RWPE1 (cell line): ENCODE measurements around the gene GALNTL6.

ENCODE experiments used
- CTCF ChIA-PET: fragments of 350-600 bp; sonication (Branson Sonifier 250); formaldehyde crosslinking; extraction: SDS; loops from one replicate; lab custom pipeline; 2021; lab: Yijun Ruan, JAX
- POLR2A ChIA-PET: fragments of 400-600 bp; formaldehyde crosslinking; extraction: SDS; loops from one replicate; lab custom pipeline; 2020; ENCODE audit warnings: antibody characterized with exemption; ENCODE audit not compliant: low non-redundant PET; lab: Yijun Ruan, JAX
- DNase-seq: peaks from one replicate; pipeline ENCODE4 v3.0.0; 2012; ENCODE audit warnings: low spot score
- H3K27ac ChIP-seq: fragments of 450-650 bp; 2 replicates; pipeline ENCODE4 v1.5.1; 2017
- CTCF ChIP-seq: fragments of 450-650 bp; conservative IDR thresholded peaks from 2 replicates; pipeline ENCODE4 v1.5.1; 2017; ENCODE audit warnings: low read depth, mild to moderate bottlenecking

GALNTL6 gene

DNA sequence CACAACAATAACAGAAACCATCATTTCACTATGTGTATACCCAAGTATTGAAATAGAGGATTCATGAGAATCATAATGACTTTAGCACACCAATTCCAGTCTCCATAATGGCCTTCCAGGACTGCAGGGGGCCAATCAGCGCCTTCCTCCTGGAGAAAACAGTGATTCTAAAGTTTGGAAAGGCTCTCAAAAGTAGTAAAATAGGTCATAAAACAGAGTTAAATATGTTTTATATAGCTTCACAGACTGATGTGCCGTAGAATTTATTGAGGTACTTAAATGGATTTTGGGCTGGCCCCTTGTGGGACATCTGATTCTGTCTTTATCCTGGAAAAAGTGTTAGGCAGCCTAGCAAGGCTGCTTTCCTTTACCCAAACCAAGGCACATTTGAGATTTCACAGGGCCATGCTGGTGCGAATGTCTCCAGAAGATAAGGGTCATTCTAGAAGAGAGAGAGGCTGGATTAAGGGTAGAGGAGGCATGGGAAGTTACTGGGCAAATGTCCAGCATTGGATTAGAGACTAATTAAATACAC is 543.9 kb downstream of the GALNTL6 start:
- no peak for DNase-seq
- ChIA-PET POLR2A (no interaction called here), CTCF (interaction anchor here (0.6 kb wide), 1 partner anchor 22 kb away, joined by 4 read pairs; no protein-coding TSS in a partner anchor)
- H3K27ac ChIP-seq = no peak overlapping the region
- no peak for TF ChIP-seq CTCF

DNA sequence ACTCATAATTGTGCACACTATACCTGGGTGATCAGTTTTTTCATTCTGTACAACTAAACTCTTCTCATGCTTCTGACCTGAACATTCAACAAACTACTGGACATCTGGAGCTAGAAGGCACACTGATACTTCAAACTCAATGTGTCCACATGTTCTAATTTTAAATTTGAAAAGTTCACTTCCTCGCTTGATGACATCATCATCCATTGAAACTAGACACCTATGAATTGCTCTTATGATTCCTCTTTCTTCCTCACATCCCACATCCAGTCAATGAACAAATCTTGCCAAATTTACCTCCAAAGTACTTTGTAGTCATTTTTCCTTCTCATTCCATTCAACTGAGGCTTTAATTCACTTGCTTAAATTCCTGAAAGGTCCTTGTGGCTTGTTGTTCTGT is 549.4 kb downstream of the GALNTL6 start:
- POLR2A ChIA-PET = no interaction called here
- no peak overlapping the region for H3K27ac ChIP-seq
- no peak for TF ChIP-seq CTCF
- DNase-seq = no peak
- CTCF ChIA-PET = no interaction called here

DNA sequence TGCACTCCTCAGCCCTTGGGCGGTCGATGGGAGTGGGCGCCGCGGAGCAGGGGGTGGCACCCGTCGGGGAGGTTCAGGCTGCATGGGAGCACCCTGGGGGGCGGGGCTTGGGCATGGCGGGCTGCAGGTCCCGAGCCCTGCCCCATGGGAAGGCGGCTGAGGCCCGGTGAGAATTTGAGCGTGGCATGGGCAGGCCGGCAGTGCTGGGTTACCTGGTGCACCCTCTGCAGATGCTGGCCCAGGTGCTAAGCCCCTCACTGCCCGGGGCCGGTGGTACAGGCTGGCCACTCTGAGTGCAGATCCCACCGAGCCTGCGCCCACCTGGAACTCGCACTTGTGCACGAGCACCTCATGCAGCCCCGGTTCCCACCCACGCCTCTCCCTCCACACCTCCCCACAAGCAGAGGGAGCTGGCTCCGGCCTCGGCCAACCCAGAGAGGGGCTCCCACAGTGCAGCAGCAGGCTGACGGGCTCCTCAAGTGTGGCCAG is 556.3 kb downstream of the GALNTL6 start:
- H3K27ac ChIP-seq = no peak overlapping the region
- POLR2A ChIA-PET = no interaction called here
- CTCF ChIA-PET = no interaction called here
- TF ChIP-seq CTCF = no peak
- no peak for DNase-seq

DNA sequence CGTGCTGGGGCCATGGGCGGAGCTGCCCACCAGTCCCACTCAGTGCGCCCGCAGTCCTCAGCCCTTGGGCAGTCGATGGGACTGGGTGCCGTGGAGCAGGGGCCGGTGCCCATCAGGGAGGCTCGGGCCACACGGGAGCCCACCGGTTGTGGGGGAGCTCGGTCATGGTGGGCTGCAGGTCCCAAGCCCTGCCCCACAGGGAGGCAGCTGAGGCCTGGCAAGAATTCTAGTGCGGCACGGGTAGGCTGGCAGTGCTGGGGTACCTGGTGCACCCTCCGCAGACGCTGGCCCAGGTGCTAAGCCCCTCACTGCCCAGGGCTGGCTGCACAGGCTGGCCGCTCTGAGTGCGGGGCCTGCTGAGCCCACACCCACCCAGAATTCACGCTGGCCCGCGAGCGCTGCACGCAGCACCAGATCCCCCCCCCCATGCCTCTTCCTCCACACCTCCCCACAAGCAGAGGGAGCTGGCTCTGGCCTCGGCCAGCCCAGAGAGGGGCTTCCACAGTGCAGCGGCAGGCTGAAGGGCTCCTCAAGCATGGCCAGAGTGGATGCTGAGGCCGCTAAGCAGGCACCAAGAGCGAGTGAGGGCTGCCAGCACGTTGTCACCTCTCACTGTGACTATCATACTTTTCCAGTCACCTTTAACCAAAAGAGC is 564.4 kb downstream of the GALNTL6 start:
- CTCF ChIA-PET = no interaction called here
- POLR2A ChIA-PET = no interaction called here
- H3K27ac ChIP-seq = no peak overlapping the region
- no peak for DNase-seq
- TF ChIP-seq CTCF = no peak

GRCh38 chr4:172379834-172380233 is 566.6 kb downstream of the GALNTL6 start:
- no peak for TF ChIP-seq CTCF
- ChIA-PET POLR2A (no interaction called here), CTCF (no interaction called here)
- no peak for DNase-seq
- H3K27ac ChIP-seq = no peak overlapping the region

DNA sequence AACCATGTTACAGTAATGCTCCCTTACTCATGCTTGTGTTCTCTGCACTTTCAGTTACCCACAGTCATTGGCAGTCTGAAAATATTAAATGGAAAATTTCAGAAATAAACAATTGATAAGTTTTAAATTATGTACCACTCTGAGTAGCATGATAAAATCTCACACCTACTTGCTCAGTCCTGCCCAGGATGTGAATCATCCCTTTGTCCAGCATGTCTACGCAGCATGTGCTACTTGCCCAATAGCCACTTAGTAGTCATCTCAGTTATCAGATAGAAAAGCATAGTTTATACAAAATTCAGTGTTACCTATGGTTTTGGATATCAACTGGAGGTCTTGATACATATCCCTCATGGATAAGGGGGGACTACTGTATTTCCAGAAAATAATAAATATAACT is 577.1 kb downstream of the GALNTL6 start:
- CTCF ChIA-PET = interaction anchor here (0.6 kb wide), 1 partner anchor 934 kb away, joined by 4 read pairs; no protein-coding TSS in a partner anchor
- POLR2A ChIA-PET = no interaction called here
- no peak for TF ChIP-seq CTCF
- DNase-seq = peak; percentile 48
- no peak overlapping the region for H3K27ac ChIP-seq
